ENCODE data around the gene BID. TPM values are rescaled to one million over a fixed set of nuclear protein-coding genes. Genes with fewer than 3 reads are reported as not detected.
"Not testable (repeated sequence)": the region's sequence is repeated elsewhere in the genome, so short reads cannot be mapped to it uniquely, and the experiment has no call there.

The BID gene
- total RNA-seq, 2 experiments from 2014 or later = 19.6 to 22.0 TPM

DNA sequence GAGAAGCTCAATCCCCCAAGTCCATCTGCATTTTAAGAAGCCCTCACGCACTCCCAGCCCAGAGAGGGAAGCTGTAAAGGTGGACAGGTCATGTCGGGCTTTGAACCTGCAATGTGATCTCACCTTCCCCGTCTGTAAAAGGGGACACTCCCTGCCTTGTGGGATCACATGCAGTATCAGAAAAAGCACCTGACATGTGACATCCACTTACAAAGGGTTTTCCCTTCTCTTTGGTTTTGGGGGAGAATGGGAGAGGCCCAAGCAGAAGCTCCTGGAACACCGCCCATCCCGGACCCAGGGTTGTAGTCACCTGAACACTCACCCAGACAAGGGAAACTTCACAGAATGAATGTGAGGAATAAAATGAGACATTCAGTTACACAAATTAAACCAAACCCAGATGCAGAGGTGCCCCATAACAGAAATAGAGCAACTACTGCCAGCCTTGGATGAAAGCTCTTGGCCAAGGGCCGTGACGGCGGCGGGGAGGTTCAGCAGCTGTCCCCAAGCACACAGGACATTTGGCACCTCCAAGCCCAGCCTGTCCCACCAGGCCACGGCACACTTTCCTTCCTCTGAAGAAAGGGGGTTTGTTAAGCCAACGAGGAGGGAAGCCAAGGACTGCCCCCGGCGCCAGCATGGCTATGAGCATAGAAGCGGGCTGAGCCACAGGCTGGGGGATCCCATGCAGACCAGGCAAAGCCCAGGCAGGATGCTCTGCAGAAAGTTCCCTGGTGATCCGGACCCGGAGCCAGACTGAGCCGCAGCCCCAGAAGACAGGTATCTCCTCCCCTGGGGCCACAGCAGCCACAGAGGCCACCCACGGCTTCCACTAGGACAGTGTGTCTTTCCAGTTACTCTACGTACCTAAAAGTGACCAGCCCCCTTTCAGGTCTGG lies 3.8 kb downstream of the BID start:
- Mint-ChIP-seq H3K4me1 (peaks cover 49% of the 10 kb centered on the region), H3K27ac (no peak overlapping the region)

DNA sequence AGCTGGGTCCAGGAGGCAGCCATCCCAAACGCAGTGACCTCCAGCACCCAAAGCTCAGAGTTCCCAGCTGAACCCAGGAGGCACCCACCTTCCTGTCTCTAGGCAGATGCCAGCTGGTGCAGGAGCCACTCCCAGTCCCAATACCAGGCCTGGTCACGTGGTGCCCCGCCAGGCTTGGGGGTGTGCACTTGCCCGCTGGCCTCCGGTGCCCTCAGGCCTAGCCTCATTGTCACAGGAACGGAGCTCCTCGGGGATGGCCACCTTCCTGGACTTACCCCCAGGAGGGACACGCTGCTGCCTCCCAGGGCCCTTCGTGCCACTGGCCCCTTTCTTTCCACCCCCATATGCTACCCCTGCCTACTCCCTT lies 4.6 kb downstream of the BID start:
- Mint-ChIP-seq H3K36me3 (peaks cover 3% of the 10 kb centered on the region), H3K27ac (no peak overlapping the region), H3K9me3 (no peaks in the 10 kb centered on the region), H3K4me1 (peaks cover 46% of the 10 kb centered on the region), H3K27me3 (no peaks in the 10 kb centered on the region), H3K4me3 (no peak overlapping the region)
- DNase-seq = no peak

More for the DNA sequence above, 3.8 kb downstream of the BID start:
- H3K27me3 Mint-ChIP-seq = no peaks in the 10 kb centered on the region
- H3K9me3 Mint-ChIP-seq = no peaks in the 10 kb centered on the region
- H3K36me3 Mint-ChIP-seq = peaks cover 3% of the 10 kb centered on the region
- no peak overlapping the region for H3K4me3 Mint-ChIP-seq
- no peak for DNase-seq

GRCh38 chr22:17769013-17769715 lies 5.1 kb downstream of the BID start:
- Mint-ChIP-seq H3K27me3 (no peaks in the 10 kb centered on the region), H3K4me1 (peaks cover 52% of the 10 kb centered on the region), H3K4me3 (no peak overlapping the region), H3K9me3 (no peaks in the 10 kb centered on the region), H3K27ac (no peak overlapping the region), H3K36me3 (peaks cover 3% of the 10 kb centered on the region)
- DNase-seq = no peak

DNA sequence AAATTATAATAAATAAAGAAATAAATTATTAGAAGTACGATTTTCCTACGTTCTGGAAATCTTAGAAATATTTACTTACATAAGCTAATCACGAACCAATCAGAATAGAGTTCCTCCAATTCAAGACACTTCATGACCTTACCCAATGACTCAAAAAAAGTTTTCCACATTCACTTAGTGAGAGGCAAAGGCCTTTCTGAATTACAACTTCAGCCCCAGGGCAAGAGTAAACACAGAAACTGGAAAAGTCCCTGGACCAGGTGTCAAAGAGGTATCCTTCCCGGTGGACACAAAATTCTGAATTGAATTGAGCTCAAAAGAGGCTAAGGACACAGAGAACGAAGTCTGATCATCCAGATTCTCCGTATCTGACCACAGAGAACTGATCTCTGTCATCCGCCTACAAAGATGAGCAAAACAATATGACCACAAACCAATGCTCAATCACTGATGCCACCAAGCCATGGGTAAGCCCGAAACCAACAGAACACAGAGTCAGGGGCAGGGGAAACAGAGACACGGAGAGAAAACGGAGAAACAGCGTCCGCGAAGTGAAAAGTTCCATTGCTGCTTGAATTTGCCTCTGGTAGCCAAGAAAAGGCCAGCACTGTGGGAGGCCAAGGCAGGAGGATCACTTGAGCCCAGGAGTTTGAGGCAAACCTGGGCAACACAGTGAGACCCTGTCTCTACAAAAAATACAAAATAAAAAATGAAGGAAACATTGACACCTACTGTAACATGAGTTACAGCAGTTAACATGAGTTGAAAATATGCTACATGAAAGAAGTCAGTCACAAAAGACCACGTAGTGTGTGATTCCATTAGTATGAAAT lies 6.8 kb downstream of the BID start:
- Mint-ChIP-seq H3K4me3 (peak overlapping the region; percentile 29), H3K27me3 (no peaks in the 10 kb centered on the region), H3K4me1 (peaks cover 46% of the 10 kb centered on the region), H3K36me3 (no peaks in the 10 kb centered on the region), H3K9me3 (no peaks in the 10 kb centered on the region), H3K27ac (peak overlapping the region; percentile 78)
- peak; percentile 75 for DNase-seq

DNA sequence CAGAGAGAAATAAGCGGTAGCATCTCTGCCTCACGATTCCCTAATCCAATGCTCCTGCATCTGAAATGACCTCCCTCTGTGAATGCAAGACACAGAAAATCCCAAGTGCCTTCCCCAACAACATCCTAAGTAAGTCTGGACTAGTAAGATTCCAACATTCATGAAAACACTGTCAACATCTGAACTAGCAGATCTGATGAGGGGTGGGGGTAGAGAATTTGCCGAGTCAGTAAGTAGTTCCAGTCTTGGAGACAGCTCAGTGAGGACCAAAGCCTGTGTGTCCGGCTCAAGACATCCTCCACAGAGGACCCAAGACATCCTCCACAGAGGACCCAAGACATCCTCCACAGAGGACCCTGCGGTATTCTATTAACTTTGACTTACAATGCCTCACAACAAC lies 9.4 kb downstream of the BID start:
- H3K36me3 Mint-ChIP-seq, H3K9me3 Mint-ChIP-seq, H3K27me3 Mint-ChIP-seq, DNase-seq, H3K4me3 Mint-ChIP-seq, H3K27ac Mint-ChIP-seq: not testable (repeated sequence)
- peaks cover 39% of the 10 kb centered on the region for H3K4me1 Mint-ChIP-seq

- Mint-ChIP-seq H3K27ac (no peak overlapping the region), H3K27me3 (no peaks in the 10 kb centered on the region), H3K4me1 (peaks cover 39% of the 10 kb centered on the region), H3K9me3 (no peaks in the 10 kb centered on the region), H3K36me3 (no peaks in the 10 kb centered on the region), H3K4me3 (no peak overlapping the region)
- no peak for DNase-seq
These were observed 10.2 kb downstream of the BID start for GRCh38 chr22:17764036-17764435.

DNA sequence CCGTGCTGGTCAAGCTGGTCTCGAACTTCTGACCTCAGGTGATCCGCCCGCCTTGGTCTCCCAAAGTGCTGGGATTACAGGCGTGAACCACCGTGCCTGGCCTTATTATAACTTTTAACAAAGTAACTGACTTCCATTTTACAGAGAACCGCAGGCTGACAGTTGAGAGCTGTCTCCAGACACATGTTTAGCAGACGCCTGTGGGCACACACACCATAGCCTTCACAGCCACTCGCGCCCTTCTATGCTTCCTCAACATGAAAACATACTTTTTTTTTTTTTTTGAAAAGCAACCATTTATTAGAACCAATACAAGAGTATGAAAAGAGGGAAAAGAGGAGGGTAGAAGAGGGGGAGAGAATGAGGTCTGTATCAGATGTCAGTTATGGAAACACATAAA lies 10.8 kb downstream of the BID start:
- H3K27ac Mint-ChIP-seq, H3K36me3 Mint-ChIP-seq, H3K9me3 Mint-ChIP-seq, DNase-seq, H3K4me3 Mint-ChIP-seq, H3K27me3 Mint-ChIP-seq: not testable (repeated sequence)
- peaks cover 37% of the 10 kb centered on the region for H3K4me1 Mint-ChIP-seq

- peaks cover 27% of the 10 kb centered on the region for H3K4me1 Mint-ChIP-seq
- no peak for DNase-seq
- no peaks in the 10 kb centered on the region for H3K27me3 Mint-ChIP-seq
- H3K36me3 Mint-ChIP-seq = no peaks in the 10 kb centered on the region
- no peaks in the 10 kb centered on the region for H3K9me3 Mint-ChIP-seq
- H3K27ac Mint-ChIP-seq = no peak overlapping the region
- H3K4me3 Mint-ChIP-seq = no peak overlapping the region
These were observed 13.2 kb downstream of the BID start for GRCh38 chr22:17761138-17761488.

GRCh38 chr22:17754233-17754925 lies 19.9 kb downstream of the BID start:
- Mint-ChIP-seq H3K27ac (no peak overlapping the region), H3K4me3 (no peak overlapping the region), H3K36me3 (no peaks in the 10 kb centered on the region), H3K4me1 (peaks cover 3% of the 10 kb centered on the region), H3K27me3 (no peaks in the 10 kb centered on the region), H3K9me3 (no peaks in the 10 kb centered on the region)
- peak; percentile 38 for DNase-seq

- H3K4me1 Mint-ChIP-seq = peaks cover 3% of the 10 kb centered on the region
- H3K27ac Mint-ChIP-seq = no peak overlapping the region
- DNase-seq = no peak
- no peaks in the 10 kb centered on the region for H3K36me3 Mint-ChIP-seq
- no peaks in the 10 kb centered on the region for H3K9me3 Mint-ChIP-seq
- no peaks in the 10 kb centered on the region for H3K27me3 Mint-ChIP-seq
- no peak overlapping the region for H3K4me3 Mint-ChIP-seq
These were observed 20.8 kb downstream of the BID start for GRCh38 chr22:17753401-17753989.

DNA sequence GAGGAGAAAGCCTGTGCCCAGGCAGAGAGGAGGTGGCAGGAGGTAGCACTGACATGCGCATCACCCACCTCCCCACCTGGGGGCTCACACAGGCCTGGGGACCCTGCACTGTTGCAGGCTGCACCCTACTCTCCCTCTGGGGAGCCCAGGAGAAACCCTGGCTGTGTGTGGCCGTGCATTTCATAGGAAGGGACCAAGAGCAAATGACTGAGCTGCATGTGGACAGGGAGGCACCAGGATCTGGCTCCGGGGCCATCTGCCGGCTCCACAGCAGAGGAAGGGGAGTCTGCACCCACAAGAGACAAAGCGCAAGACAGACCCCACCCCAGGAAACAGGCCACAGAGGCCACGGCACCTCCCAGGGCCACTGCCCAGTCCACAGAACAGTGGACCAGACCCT lies 22.7 kb downstream of the BID start:
- Mint-ChIP-seq H3K27me3 (no peaks in the 10 kb centered on the region), H3K27ac (no peak overlapping the region), H3K4me1 (peaks cover 3% of the 10 kb centered on the region), H3K4me3 (no peak overlapping the region), H3K36me3 (no peaks in the 10 kb centered on the region), H3K9me3 (no peaks in the 10 kb centered on the region)
- DNase-seq = no peak

GRCh38 chr22:17749605-17750395 lies 24.5 kb downstream of the BID start:
- no peaks in the 10 kb centered on the region for H3K9me3 Mint-ChIP-seq
- H3K27ac Mint-ChIP-seq = no peak overlapping the region
- H3K36me3 Mint-ChIP-seq = no peaks in the 10 kb centered on the region
- peaks cover 3% of the 10 kb centered on the region for H3K4me1 Mint-ChIP-seq
- no peaks in the 10 kb centered on the region for H3K27me3 Mint-ChIP-seq
- H3K4me3 Mint-ChIP-seq = no peak overlapping the region
- no peak for DNase-seq

- Mint-ChIP-seq H3K27ac (no peak overlapping the region), H3K9me3 (no peaks in the 10 kb centered on the region), H3K27me3 (no peaks in the 10 kb centered on the region), H3K4me3 (no peak overlapping the region), H3K4me1 (no peaks in the 10 kb centered on the region), H3K36me3 (no peaks in the 10 kb centered on the region)
- DNase-seq = no peak
These were observed 25.5 kb downstream of the BID start for GRCh38 chr22:17748555-17749353.
